Measurements from ENCODE around the gene ABHD6.

Gene ABHD6

DNA sequence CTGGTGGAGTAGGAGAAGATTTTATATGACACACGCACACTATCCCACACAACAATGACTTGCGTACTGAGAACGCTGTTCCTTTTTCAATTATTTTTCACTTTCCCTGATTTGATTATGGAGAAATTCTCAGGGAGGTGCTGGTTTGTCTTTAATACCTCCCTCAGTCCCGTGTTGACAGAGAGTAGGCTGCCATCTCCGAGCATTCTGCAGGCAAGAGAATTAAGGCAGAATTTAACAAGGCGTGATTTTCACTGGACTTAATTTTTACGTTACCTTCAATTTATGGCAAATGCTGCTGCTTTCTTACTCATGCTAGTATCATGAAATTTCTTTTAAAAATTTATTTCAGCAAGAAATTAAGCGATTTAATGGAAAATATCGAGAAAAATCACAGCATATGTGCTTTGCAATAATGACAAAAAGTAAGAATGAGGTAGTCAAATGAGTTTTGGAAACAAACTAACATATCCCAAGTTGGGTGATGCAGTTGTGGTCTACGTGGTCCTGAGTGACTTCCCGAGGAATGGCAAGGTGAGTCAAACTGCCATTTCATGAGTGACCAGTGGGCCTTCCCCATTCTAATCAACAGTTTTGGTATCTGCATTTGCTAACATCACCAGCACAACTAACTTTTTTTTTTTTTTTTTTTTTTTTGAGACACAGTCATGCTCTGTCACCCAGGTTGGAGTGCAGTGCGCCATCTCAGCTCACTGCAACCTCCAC, 43.7 kb upstream of the ABHD6 start:
- Histone ChIP-seq H3K4me1 (ENCODE audit: low read length) (peaks cover 29% of the 10 kb centered on the region), H3K9me3 (ENCODE audit: insufficient read depth, low read length) (peaks cover 6% of the 10 kb centered on the region), H3K36me3 (replicated peaks; ENCODE audit: low read depth, low read length) (peaks cover 6% of the 10 kb centered on the region), H2AFZ (ENCODE audit: low read depth, low read length) (no peak overlapping the region), H3K27me3 (ENCODE audit: low read depth, low read length) (no peaks in the 10 kb centered on the region), H4K20me1 (ENCODE audit: insufficient read depth, low read length) (no peaks in the 10 kb centered on the region), H3K4me2 (ENCODE audit: low read length) (no peak overlapping the region), H3K79me2 (ENCODE audit: low read length) (no peaks in the 10 kb centered on the region), H3K4me3 (ENCODE audit: low read length) (no peak overlapping the region), H3K27ac (ENCODE audit: low read length) (no peak overlapping the region), H3K9ac (ENCODE audit: low read length) (no peak overlapping the region)
- TF ChIP-seq, protein P1, sequence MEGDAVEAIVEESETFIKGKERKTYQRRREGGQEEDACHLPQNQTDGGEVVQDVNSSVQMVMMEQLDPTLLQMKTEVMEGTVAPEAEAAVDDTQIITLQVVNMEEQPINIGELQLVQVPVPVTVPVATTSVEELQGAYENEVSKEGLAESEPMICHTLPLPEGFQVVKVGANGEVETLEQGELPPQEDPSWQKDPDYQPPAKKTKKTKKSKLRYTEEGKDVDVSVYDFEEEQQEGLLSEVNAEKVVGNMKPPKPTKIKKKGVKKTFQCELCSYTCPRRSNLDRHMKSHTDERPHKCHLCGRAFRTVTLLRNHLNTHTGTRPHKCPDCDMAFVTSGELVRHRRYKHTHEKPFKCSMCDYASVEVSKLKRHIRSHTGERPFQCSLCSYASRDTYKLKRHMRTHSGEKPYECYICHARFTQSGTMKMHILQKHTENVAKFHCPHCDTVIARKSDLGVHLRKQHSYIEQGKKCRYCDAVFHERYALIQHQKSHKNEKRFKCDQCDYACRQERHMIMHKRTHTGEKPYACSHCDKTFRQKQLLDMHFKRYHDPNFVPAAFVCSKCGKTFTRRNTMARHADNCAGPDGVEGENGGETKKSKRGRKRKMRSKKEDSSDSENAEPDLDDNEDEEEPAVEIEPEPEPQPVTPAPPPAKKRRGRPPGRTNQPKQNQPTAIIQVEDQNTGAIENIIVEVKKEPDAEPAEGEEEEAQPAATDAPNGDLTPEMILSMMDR (IDR thresholded peaks at IDR 0.05; ENCODE audit: low read depth, low read length) = no peak
- no peak for TF ChIP-seq EZH2phosphoT487 (IDR thresholded peaks at IDR 0.05; ENCODE audit: low read depth)

DNA sequence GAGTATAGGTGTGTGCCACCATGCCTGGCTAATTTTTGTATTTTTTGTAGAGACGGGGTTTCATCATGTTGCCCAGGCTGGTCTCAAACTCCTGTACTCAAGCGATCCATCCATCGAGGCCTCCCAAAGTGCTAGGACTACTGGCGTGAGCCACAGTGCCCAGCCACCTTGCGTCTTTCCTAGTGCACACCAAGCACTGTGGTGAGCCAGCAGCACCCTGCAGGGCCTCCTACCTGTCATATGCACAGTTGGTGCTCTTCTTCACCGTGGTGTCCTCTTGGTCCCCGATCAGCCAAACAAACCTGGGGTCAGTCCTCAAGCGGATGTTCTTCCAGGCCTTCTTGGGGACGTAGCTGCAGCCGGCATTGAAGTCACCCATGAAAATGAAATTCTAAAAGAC, 40.0 kb upstream of the ABHD6 start:
- Histone ChIP-seq H3K4me3 (ENCODE audit: low read length) (no peak overlapping the region), H3K27me3 (ENCODE audit: low read depth, low read length) (no peaks in the 10 kb centered on the region), H2AFZ (ENCODE audit: low read depth, low read length) (no peak overlapping the region), H3K27ac (ENCODE audit: low read length) (peak overlapping the region; percentile 73; the same call in 1 of the 2 replicates), H3K4me2 (ENCODE audit: low read length) (no peak overlapping the region), H4K20me1 (ENCODE audit: insufficient read depth, low read length) (no peaks in the 10 kb centered on the region), H3K9ac (ENCODE audit: low read length) (no peak overlapping the region), H3K79me2 (ENCODE audit: low read length) (no peaks in the 10 kb centered on the region), H3K4me1 (ENCODE audit: low read length) (peaks cover 57% of the 10 kb centered on the region), H3K36me3 (replicated peaks; ENCODE audit: low read depth, low read length) (peaks cover 17% of the 10 kb centered on the region), H3K9me3 (ENCODE audit: insufficient read depth, low read length) (peaks cover 22% of the 10 kb centered on the region)
- TF ChIP-seq EZH2phosphoT487 (IDR thresholded peaks at IDR 0.05; ENCODE audit: low read depth) = no peak
- TF ChIP-seq, protein P1 (IDR thresholded peaks at IDR 0.05; ENCODE audit: low read depth, low read length) = no peak

DNA sequence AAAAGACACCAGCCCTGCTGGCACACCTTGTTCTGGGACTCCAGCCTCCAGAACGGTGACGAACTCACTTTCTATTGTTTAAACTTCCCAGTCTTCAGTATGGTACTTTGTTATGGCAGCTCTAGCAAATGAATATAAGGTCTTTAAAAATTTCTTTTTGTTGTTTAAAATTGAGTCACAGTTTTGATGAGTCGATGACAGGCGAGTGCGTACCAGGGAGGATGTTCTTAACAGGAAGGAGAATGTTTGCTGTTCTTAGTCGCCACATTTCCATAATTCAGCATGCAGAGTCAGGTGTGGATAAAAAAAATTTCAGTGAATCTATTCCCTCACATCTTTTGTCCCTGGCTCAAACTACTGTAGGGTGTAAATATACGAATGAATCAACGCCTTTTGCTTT, 39.2 kb upstream of the ABHD6 start:
- H3K4me2 ChIP-seq (ENCODE audit: low read length) = peak overlapping the region; percentile 2; the same call in 1 of the 2 replicates
- peaks cover 65% of the 10 kb centered on the region for H3K4me1 ChIP-seq (ENCODE audit: low read length)
- H3K9me3 ChIP-seq (ENCODE audit: insufficient read depth, low read length) = peaks cover 22% of the 10 kb centered on the region
- H3K27me3 ChIP-seq (ENCODE audit: low read depth, low read length) = no peaks in the 10 kb centered on the region
- no peak overlapping the region for H3K4me3 ChIP-seq (ENCODE audit: low read length)
- no peaks in the 10 kb centered on the region for H3K79me2 ChIP-seq (ENCODE audit: low read length)
- H2AFZ ChIP-seq (ENCODE audit: low read depth, low read length) = no peak overlapping the region
- H4K20me1 ChIP-seq (ENCODE audit: insufficient read depth, low read length) = no peaks in the 10 kb centered on the region
- peak overlapping the region; percentile 73 for H3K27ac ChIP-seq (ENCODE audit: low read length)
- no peak overlapping the region for H3K9ac ChIP-seq (ENCODE audit: low read length)
- TF ChIP-seq, protein P1 (IDR thresholded peaks at IDR 0.05; ENCODE audit: low read depth, low read length) = no peak
- no peak for TF ChIP-seq EZH2phosphoT487 (IDR thresholded peaks at IDR 0.05; ENCODE audit: low read depth)
- H3K36me3 ChIP-seq (replicated peaks; ENCODE audit: low read depth, low read length) = peaks cover 17% of the 10 kb centered on the region

DNA sequence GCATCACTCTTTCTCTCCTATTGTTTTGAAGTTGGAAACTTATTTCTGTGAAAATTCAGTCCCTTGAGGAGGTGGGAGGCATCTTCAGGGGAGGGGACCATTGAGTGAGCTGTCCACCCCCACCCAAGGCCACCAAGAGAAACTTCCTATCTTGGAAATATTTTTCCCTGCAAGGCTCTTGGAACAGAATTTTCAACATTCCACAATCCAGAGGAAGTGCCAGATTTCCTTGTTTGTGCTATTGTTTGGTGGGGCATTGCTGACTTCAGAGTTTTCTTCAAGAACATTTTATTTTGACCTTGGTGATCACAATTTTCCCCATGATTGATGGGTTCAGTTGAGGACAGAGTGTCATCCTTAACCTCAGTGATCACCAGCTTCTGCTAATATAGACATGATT, 38.8 kb upstream of the ABHD6 start:
- H3K4me3 ChIP-seq (ENCODE audit: low read length) = no peak overlapping the region
- no peak overlapping the region for H2AFZ ChIP-seq (ENCODE audit: low read depth, low read length)
- peaks cover 22% of the 10 kb centered on the region for H3K9me3 ChIP-seq (ENCODE audit: insufficient read depth, low read length)
- H3K36me3 ChIP-seq (replicated peaks; ENCODE audit: low read depth, low read length) = peaks cover 17% of the 10 kb centered on the region
- H4K20me1 ChIP-seq (ENCODE audit: insufficient read depth, low read length) = no peaks in the 10 kb centered on the region
- peaks cover 69% of the 10 kb centered on the region for H3K4me1 ChIP-seq (ENCODE audit: low read length)
- peak overlapping the region; percentile 73 for H3K27ac ChIP-seq (ENCODE audit: low read length)
- peak overlapping the region; percentile 2; the same call in 1 of the 2 replicates for H3K4me2 ChIP-seq (ENCODE audit: low read length)
- 0 out of 2 replicates have a peak overlapping the region, but pooled peaks have one; percentile 1 for H3K9ac ChIP-seq (ENCODE audit: low read length)
- H3K27me3 ChIP-seq (ENCODE audit: low read depth, low read length) = no peaks in the 10 kb centered on the region
- TF ChIP-seq EZH2phosphoT487 (IDR thresholded peaks at IDR 0.05; ENCODE audit: low read depth) = no peak
- TF ChIP-seq, protein P1 (IDR thresholded peaks at IDR 0.05; ENCODE audit: low read depth, low read length) = no peak
- H3K79me2 ChIP-seq (ENCODE audit: low read length) = no peaks in the 10 kb centered on the region
